AG09309 (cell line): Measurements from ENCODE around the gene KAZN.

Experiments
- DNase-seq: peaks from one replicate; pipeline ENCODE4 v3.0.0-alpha.2; 2010; ENCODE audit warnings: low read depth
- H3K4me3 ChIP-seq: 2 replicates; pipeline ENCODE4 v1.5.1; 2011; ENCODE audit warnings: mild to moderate bottlenecking, low read depth, low read length, moderate library complexity; ENCODE audit not compliant: control insufficient read depth
- TF ChIP-seq, protein P1 (sequence below): IDR thresholded peaks from 2 replicates; pipeline ENCODE4 v1.5.1; 2011; ENCODE audit warnings: mild to moderate bottlenecking, low read depth, low read length, inconsistent platforms; ENCODE audit not compliant: insufficient read depth, control insufficient read depth; ENCODE audit errors: missing control alignments

Gene KAZN

DNA sequence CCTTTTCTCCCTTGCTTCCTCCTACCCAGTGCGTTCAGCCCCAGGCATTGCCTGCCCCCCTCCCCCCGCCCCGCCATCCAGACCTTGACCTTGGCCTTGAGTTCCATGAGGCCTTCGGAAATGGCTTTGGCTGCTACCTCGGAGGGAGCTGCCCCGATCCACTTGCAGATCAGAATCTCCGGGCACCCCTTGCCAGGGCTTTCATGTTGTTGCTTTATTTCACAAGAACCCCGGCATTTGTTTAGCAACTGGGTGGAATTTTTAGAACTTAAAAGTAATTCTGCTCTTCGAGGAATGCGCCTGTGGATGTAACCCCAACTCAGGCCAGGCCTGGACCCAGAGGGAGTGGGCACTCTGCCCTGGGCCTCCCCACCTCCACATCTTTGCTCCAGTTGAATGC is 401.0 kb downstream of the KAZN start:
- no peak overlapping the region for H3K4me3 ChIP-seq
- no peak for DNase-seq
- TF ChIP-seq, protein P1, sequence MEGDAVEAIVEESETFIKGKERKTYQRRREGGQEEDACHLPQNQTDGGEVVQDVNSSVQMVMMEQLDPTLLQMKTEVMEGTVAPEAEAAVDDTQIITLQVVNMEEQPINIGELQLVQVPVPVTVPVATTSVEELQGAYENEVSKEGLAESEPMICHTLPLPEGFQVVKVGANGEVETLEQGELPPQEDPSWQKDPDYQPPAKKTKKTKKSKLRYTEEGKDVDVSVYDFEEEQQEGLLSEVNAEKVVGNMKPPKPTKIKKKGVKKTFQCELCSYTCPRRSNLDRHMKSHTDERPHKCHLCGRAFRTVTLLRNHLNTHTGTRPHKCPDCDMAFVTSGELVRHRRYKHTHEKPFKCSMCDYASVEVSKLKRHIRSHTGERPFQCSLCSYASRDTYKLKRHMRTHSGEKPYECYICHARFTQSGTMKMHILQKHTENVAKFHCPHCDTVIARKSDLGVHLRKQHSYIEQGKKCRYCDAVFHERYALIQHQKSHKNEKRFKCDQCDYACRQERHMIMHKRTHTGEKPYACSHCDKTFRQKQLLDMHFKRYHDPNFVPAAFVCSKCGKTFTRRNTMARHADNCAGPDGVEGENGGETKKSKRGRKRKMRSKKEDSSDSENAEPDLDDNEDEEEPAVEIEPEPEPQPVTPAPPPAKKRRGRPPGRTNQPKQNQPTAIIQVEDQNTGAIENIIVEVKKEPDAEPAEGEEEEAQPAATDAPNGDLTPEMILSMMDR = no peak

DNA sequence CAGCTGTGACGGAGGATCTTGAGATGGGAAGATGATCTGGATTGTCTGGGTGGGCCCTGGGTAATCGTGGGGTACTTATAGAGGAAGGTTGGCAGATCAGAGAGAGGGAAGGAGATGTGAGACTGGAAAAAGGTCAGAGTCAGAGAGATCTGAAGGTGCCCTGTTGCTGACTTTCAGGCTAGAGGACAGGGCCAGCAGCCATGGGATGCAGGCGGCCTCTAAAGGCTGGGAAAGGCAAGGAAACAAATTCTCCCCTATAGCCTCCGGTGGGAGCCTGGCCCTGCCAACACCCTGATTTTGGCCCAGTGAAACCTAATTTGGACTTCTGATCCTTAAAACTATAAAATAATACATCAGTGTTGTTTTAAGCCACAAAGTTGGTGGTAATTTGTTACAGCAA is 401.5 kb downstream of the KAZN start:
- H3K4me3 ChIP-seq = no peak overlapping the region
- TF ChIP-seq, protein P1 = no peak
- no peak for DNase-seq

DNA sequence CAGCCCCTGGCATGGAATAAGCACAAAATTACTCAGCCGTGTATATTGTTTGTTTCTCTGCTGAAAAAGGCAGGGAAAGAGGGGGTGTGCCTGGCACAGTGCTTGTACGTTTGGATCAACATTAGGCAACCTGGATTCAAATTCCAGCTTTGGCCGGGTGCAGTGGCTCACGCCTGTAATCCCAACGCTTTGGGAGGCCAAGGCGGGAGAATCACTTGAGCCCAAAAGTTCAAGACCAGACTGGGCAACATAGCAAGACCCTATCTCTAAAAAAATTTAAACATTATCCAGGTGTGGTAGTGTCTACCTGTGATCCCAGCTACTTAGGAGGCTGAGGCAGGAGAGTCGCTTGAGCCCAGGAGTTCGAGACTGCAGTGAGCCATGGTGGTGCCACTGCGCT is 402.2 kb downstream of the KAZN start:
- no peak for DNase-seq
- no peak overlapping the region for H3K4me3 ChIP-seq
- TF ChIP-seq, protein P1 = no peak

DNA sequence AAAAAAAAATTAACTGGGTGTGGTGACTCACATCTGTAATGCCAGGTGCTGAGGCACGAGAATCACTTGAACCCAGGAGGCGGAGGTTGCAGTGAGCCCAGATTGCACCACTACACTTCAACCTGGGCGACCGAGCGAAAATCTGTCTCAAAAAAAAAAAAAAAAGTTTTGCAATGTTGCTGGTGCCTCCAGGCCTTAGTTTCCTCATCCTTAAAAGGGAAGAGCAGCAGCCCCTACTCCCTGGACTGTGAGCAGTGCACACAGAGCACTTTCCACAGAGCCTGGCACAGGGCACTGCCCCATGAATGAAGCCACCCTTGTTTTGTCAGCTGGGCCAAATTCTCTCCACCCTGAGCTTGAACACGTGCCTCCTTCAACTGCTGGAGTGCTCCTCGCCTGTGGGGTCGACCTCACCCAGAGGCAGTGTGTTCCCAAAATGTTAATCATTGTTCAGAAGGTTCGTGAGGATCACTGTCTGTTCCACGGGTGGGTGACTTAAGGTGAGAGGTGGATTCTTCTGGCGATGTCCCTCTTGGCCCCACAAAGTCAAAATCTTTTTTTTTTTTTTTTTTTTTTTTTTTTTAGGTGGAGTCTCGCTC is 402.9 kb downstream of the KAZN start:
- DNase-seq = no peak
- TF ChIP-seq, protein P1 = no peak
- H3K4me3 ChIP-seq = no peak overlapping the region

DNA sequence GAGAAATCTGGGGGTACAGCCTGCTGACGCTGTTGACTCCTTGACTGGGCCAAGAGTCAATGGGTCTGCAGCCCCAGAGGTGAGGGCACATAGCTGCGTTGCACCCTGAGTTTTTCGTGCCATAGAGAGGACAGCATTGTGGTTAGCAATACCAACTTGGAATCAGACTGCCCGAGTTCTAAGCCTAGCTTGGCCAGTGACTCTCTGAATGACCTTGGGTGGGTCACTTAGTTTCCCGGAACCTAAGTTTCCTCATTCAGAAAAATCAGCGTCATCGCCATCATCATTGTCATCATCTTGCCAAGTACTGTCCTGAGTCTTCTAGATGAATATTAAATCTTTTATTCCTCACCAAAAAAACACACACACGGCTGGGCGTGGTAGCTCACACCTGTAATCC is 403.8 kb downstream of the KAZN start:
- H3K4me3 ChIP-seq = no peak overlapping the region
- DNase-seq = no peak
- TF ChIP-seq, protein P1 = no peak

DNA sequence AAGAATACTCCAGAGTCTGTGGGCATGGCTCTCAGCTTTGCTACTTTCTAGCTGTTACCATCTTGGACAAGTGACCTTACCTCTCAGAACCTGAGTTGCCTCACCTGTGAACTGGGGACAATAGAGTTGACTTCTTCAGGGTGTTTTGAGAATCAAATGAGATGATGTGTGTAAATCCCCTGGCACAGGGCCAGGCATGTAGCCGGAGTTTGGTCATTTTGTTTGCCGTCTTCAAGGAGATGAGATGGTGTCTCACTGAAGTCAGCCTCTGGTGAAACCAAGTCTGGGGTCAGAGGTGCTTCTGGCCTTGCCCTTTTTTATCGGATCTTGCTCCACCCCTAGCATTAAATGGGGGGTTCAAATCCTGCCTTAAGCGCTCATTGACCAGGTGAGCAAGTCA is 405.9 kb downstream of the KAZN start:
- no peak for DNase-seq
- H3K4me3 ChIP-seq = no peak overlapping the region
- TF ChIP-seq, protein P1 = no peak

DNA sequence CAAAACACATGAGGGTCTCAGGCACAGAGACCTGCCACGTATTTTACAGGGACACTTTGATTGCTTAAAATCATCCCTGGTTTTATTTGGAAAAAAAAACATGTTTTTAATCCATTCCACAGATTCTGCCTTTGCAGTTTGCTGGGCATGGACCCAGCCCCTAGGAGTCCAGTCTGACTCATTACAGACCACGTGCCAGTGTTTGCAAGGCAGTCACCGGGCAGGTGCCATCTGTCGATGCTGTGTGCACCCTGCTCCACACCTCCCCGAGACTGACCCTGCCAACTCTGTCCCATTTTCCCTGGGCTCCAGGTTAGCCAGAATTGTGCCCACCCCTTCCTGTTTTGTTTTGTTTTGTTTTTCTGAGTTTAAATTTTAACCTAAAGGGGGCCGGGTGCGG is 406.6 kb downstream of the KAZN start:
- no peak for DNase-seq
- no peak overlapping the region for H3K4me3 ChIP-seq
- TF ChIP-seq, protein P1 = no peak
